HG03108 (cell line): ENCODE results near the gene BEST2.
A peak's percentile ranks its signal among the peaks of the same experiment; 100 is the strongest.

Source experiments
- ATAC-seq: cut with Tn5 transposase; IDR thresholded peaks from one replicate; pipeline ENCODE4 v1.9.1; 2021; ENCODE audit warnings: moderate library complexity; ENCODE audit not compliant: unreplicated experiment

BEST2 gene

DNA sequence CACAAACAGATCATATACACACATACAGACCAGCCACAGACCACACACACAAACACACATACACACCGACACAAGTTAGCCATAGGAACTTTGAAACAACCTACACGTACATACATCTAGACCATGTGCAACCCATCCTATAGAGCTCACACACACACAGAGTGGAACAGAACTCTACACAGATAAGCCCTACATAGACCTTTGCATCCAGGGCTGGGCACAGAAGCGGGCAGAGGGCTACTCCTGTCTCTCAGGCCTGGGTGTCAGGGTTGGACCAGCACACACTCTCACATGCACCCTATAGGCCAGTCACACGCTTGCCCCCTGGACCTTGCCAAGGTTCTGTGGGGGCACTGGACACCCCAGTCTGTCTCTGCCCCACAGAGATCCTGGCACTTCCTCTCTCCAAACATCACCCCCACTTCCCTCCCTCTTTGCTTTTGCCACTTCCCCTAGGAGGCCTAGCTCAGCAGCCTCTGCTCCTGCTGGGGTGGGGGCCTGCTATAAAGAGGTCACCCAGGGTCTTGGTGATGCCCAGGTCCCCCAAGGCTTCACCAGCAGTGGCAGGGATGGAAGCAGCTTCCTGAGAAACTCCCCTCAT lies 33.9 kb downstream of the BEST2 start:
- ATAC-seq = no peak

GRCh38 chr19:12786141-12786870 lies 34.7 kb downstream of the BEST2 start:
- no peak for ATAC-seq

GRCh38 chr19:12786952-12787351 lies 35.4 kb downstream of the BEST2 start:
- no peak for ATAC-seq

DNA sequence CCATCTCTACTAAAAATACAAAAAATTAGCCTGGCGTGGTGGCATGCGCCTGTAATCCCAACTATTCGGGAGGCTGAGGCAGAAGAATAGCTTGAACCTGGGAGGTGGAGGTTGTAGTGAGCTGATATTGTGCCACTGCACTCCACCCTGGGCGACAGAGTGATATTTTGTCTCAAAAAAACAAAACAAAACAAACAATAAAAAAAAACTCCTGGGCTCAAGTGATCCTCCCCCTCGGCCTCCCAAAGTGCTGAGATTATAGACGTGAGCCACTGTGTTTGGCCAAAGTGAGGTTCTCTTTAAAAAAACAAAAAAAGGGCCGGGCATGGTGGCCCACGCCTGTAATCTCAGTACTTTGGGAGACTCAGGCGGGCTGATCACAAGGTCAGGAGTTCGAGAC lies 35.9 kb downstream of the BEST2 start:
- no peak for ATAC-seq

DNA sequence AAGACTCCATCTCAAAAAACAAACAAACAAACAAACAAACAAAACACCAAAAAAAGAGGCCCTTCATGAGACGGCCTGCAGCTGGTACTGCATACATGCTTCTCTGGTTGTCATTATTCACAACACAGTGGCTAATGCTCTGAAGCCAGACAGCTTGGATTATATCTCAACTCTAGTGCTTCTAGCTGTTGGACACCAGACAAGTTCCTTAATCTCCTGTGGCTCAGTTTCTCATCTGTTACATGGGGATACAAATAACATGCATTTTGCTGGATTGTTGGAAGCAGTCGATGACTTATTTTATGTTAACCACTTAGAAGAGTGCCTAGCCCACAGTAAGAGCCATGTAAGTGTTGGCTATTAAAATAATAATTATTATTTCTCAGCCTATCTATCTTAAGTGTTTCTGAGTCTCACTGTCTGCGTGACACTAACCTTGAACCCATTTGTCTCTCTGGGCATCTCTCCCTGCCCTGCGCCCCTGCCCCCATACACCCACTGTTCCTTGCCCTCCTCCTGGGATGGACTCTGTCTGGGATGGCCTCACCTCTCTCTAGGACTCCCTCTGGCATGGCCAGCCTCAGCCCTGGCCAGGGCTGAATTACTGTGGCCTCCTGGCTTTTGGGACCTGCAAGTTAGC lies 36.6 kb downstream of the BEST2 start:
- ATAC-seq = no peak

DNA sequence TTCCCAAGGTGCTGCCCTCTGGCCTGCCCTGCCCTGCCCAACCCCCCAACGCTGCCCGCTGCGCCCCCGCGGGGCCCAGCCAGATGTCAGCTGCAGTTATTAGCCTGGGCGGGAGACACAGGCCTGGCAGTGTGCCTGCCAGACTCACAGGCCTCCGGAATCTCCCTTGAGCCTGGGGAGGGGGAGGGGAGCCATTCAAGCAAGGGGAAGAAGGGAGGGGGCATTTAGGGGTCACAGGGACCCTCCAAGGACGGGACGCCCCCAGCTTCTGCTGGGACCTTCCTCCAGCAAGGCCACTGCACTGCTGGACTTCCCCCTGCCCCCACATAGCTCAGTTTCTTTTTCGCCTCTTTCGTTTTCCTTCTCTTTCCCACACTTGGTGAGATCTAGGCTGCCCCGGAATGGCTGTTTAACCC lies 37.1 kb downstream of the BEST2 start:
- no peak for ATAC-seq

DNA sequence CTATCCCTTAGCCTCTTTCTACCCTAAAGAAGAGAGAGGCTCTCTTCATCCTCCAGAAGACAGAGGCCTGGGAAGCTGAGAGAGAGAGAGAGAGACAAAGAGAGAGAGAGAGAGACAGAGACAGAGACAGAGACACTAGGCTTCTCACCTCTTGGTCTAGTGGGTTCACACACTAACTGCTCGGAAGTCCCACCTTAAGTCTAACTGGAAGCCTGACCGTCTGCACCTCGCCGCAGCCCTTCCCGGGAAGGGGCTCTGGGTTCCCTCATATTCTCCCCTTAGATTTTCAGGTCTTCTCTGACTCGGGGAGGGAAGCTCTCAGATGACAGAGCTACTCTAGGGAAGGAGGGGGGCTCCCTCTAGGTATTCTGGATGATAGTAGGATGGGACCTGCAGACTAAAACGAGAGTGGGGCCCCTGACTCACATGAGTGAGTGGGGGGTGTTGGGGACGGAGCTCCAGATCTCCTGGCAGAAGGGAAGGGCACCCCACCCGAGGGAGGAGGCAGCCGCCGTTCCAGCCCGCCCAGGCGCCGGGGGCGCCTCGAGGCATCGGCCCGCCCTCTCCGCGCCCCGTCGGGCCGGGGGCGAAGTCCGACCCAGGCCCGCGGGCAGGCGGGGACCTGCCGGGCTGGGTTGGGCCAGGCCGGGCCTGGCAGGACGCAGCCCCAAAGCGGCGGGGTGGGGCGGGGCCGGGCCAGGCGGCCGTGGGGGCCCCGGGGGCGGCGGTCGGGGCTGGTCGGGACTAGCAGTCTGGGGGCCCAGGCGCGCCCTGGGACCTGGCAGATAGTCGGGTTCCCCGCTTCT lies 37.7 kb downstream of the BEST2 start:
- no peak for ATAC-seq

DNA sequence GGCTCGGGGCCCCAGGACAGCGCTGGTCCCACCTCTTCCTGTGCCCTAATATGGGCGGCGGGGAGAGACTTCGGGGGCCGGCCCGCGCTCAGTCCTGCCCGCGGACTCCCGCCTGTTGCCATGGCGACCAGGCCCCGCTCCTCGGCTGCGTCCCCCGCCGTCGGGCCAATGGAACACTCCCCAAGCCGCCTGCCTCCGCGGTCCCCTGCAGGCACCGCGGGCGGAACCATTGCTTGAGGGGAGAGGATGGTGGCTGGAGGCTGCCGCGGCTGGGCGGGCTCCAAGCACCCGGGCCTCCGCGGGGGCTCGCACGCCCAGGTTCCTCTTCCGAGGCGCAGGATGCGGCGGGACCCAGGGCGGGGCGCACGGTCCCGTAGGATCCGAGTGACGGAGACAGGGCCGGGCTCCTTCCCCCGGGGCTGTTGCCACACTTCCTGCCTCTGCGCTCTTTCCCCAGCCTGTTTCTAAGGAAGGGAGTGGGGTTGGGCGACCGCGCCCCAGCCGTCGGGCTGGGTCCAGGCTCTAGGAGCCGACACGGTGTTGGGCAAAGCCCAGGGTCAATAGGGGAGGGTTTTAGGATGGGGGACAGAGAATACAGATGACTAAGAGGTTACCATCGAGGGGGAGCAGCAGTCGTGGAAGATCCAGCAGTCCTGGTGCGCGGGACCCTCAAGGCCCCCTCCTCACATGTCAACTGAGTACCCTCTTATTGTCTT lies 38.5 kb downstream of the BEST2 start:
- peak; percentile 34 for ATAC-seq

DNA sequence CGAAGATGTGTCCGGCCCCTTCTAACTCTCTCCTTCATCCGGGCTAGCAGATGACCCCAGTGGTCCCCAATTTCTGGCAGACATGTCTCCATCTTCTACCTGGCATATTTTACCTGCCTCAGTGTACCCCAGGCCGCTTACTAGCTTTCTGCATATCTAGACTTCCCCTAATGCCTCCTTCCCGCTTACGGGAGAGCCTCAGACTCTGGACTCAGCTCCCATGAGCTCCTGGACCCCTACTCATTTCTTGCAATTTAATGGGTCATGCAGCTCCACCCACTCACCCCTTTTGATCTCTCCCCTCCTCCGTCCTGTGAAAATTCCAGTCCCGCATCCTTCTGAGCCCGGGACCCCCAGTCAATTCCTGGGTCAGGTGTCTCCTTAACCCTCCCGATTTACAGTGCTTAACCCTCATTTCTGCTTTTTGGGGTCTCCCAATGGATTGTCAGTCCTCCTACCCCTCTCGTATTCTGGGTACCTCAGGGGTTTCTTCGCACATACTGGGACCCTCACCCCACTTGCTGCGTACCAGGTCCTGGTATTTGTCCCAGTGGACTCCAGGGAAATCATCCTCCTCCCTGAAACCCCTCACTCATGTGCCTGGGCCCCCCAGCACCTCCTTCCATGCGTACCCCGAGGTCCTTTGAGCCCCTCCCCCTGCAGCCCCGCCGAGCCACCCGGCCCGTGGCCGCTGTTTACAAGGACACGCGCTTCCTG lies 39.2 kb downstream of the BEST2 start:
- no peak for ATAC-seq

DNA sequence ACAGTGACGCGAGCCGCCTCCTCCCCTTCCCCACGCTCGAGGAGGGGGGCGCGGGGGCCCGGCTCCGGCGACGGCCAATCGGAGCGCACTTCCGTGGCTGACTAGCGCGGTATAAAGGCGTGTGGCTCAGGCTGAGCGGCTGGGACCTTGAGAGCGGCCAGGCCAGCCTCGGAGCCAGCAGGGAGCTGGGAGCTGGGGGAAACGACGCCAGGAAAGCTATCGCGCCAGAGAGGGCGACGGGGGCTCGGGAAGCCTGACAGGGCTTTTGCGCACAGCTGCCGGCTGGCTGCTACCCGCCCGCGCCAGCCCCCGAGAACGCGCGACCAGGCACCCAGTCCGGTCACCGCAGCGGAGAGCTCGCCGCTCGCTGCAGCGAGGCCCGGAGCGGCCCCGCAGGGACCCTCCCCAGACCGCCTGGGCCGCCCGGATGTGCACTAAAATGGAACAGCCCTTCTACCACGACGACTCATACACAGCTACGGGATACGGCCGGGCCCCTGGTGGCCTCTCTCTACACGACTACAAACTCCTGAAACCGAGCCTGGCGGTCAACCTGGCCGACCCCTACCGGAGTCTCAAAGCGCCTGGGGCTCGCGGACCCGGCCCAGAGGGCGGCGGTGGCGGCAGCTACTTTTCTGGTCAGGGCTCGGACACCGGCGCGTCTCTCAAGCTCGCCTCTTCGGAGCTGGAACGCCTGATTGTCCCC lies 39.9 kb downstream of the BEST2 start, which contains the start of gene JUNB:
Gene JUNB, plus strand, starts transcription at position 142 of the 706 bp plus-strand sequence. Its CDS starts 286 bp downstream, at position 428.
- peak; percentile 30 for ATAC-seq

DNA sequence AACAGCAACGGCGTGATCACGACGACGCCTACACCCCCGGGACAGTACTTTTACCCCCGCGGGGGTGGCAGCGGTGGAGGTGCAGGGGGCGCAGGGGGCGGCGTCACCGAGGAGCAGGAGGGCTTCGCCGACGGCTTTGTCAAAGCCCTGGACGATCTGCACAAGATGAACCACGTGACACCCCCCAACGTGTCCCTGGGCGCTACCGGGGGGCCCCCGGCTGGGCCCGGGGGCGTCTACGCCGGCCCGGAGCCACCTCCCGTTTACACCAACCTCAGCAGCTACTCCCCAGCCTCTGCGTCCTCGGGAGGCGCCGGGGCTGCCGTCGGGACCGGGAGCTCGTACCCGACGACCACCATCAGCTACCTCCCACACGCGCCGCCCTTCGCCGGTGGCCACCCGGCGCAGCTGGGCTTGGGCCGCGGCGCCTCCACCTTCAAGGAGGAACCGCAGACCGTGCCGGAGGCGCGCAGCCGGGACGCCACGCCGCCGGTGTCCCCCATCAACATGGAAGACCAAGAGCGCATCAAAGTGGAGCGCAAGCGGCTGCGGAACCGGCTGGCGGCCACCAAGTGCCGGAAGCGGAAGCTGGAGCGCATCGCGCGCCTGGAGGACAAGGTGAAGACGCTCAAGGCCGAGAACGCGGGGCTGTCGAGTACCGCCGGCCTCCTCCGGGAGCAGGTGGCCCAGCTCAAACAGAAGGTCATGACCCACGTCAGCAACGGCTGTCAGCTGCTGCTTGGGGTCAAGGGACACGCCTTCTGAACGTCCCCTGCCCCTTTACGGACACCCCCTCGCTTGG lies 40.7 kb downstream of the BEST2 start:
- no peak for ATAC-seq

DNA sequence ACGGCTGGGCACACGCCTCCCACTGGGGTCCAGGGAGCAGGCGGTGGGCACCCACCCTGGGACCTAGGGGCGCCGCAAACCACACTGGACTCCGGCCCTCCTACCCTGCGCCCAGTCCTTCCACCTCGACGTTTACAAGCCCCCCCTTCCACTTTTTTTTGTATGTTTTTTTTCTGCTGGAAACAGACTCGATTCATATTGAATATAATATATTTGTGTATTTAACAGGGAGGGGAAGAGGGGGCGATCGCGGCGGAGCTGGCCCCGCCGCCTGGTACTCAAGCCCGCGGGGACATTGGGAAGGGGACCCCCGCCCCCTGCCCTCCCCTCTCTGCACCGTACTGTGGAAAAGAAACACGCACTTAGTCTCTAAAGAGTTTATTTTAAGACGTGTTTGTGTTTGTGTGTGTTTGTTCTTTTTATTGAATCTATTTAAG lies 41.3 kb downstream of the BEST2 start:
- ATAC-seq = no peak

GRCh38 chr19:12793290-12794195 lies 42.0 kb downstream of the BEST2 start:
- ATAC-seq = peak; percentile 19

DNA sequence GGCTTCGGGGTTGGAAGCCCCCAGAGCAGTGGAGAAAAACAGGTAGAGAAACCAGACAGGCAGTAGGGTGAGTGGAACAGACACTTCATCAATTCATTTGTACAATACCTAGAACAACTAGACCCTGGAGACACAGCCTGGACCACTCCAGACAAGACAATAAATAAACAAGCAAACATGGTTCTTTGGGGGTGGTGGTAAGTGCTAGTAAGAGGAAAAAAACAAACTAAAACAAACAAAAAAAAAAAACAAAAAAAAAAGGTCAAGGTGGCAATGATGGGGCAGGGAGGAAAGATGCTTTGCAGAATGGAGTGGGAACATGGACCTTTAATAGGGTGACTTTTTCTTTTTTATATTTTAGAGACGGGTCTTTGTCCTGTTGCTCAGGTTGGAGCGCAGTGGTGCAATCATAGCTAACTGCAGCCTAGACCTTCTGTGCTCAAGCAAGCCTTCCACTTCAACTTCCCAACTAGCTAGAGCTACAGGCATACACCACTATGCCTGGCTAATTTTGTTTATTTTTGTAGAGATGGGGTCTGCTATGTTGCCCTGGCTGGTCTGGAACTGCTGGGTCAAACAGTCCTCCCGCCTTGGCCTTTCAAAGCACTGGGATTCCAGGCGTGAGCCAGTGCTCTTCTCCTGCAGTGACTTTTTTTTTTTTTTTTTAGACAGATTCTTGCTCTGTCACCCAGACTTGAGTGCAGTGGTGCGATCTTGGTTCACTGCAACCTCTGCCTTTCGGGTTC lies 42.8 kb downstream of the BEST2 start:
- no peak for ATAC-seq

GRCh38 chr19:12794971-12795381 lies 43.4 kb downstream of the BEST2 start:
- no peak for ATAC-seq

- no peak for ATAC-seq
Observed at GRCh38 chr19:12796146-12797071, 44.8 kb downstream of the BEST2 start.
